HEK293 (cell line): ENCODE measurements around the gene KCNJ6.

Experiments used
- CTCF ChIA-PET: fragments of 350-600 bp; formaldehyde crosslinking; extraction: SDS; loops from one replicate; lab custom pipeline; 2021; ENCODE audit warnings: antibody characterized with exemption; lab: Yijun Ruan, JAX
- POLR2A ChIA-PET: fragments of 300-600 bp; formaldehyde crosslinking; extraction: SDS; loops from one replicate; lab custom pipeline; 2020; ENCODE audit warnings: antibody characterized with exemption, inconsistent platforms; lab: Yijun Ruan, JAX
- H3K27ac ChIP-seq: fragments of 200-500 bp; sonication (Bioruptor generic); 2 replicates; pipeline ENCODE4 v1.5.1; 2014; ENCODE audit warnings: low read depth, low read length, control low read depth, inconsistent platforms; ENCODE audit errors: extremely low read depth
- H3K36me3 ChIP-seq, 2 experiments: fragments of 200-500 bp in 1 of 2; sonication (Bioruptor generic) in 1 of 2; 1 replicate in 1 of 2; 2 replicates in 1 of 2; pipeline ENCODE4 v1.5.1; 2014 to 2017; ENCODE audit warnings: inconsistent platforms in 2 of 2, low read length in 2 of 2; ENCODE audit not compliant: control insufficient read depth in 2 of 2, insufficient read depth in 1 of 2
- H3K4me1 ChIP-seq: fragments of 200-500 bp; sonication (Bioruptor generic); 2 replicates; pipeline ENCODE4 v1.5.1; 2014; ENCODE audit warnings: mild to moderate bottlenecking, low read length, inconsistent platforms; ENCODE audit not compliant: control insufficient read depth, insufficient read depth
- H3K4me3 ChIP-seq: 2 replicates; pipeline ENCODE4 v1.5.1; 2011; ENCODE audit warnings: low read depth, mild to moderate bottlenecking, control low read depth, low read length, moderate library complexity
- H3K9me3 ChIP-seq: fragments of 200-500 bp; sonication (Bioruptor generic); 2 replicates; pipeline ENCODE4 v1.5.1; 2014; ENCODE audit warnings: low read depth, low read length, inconsistent platforms; ENCODE audit not compliant: control insufficient read depth, insufficient read depth
- AEBP2 ChIP-seq: fragments of 450-650 bp; formaldehyde crosslinking; IDR thresholded peaks from 2 replicates; pipeline ENCODE4 v1.5.1; 2016; ENCODE audit warnings: missing biosample characterization, missing genetic modification characterization, borderline replicate concordance
- ATF2 ChIP-seq: fragments of 450-650 bp; formaldehyde crosslinking; IDR thresholded peaks from 2 replicates; pipeline ENCODE4 v1.5.1; 2016; ENCODE audit warnings: missing biosample characterization, missing genetic modification characterization, low read depth
- BCL11A ChIP-seq: fragments of 450-650 bp; formaldehyde crosslinking; IDR thresholded peaks from 2 replicates; pipeline ENCODE4 v1.5.1; 2016; ENCODE audit warnings: low read depth, missing biosample characterization, missing genetic modification characterization
- BCL11B ChIP-seq: fragments of 450-650 bp; formaldehyde crosslinking; IDR thresholded peaks from 2 replicates; pipeline ENCODE4 v1.5.1; 2016; ENCODE audit warnings: low read depth, missing biosample characterization, missing genetic modification characterization
- HOXC10 ChIP-seq: sonication (generic); formaldehyde crosslinking; IDR thresholded peaks from 2 replicates; pipeline ENCODE4 v1.8.1; 2023; ENCODE audit warnings: mild to moderate bottlenecking, missing genetic modification reagents
- HOXD13 ChIP-seq: sonication (generic); formaldehyde crosslinking; IDR thresholded peaks from 2 replicates; pipeline ENCODE4 v1.8.0; 2022; ENCODE audit warnings: missing genetic modification reagents, borderline replicate concordance
- OVOL3 ChIP-seq: fragments of 450-650 bp; formaldehyde crosslinking; IDR thresholded peaks from 2 replicates; pipeline ENCODE4 v1.5.1; 2016; ENCODE audit warnings: missing biosample characterization, missing genetic modification characterization
- ZBTB21 ChIP-seq: fragments of 450-650 bp; formaldehyde crosslinking; IDR thresholded peaks from 2 replicates; pipeline ENCODE4 v1.5.1; 2017; ENCODE audit warnings: missing biosample characterization, missing genetic modification characterization
- ZFP41 ChIP-seq: fragments of 450-650 bp; formaldehyde crosslinking; IDR thresholded peaks from 2 replicates; pipeline ENCODE4 v1.5.1; 2016; ENCODE audit warnings: missing biosample characterization, missing genetic modification characterization, borderline replicate concordance
- ZFP69B ChIP-seq: fragments of 450-650 bp; formaldehyde crosslinking; IDR thresholded peaks from 2 replicates; pipeline ENCODE4 v1.5.1; 2016; ENCODE audit warnings: missing biosample characterization, missing genetic modification characterization
- ZNF121 ChIP-seq: fragments of 450-650 bp; formaldehyde crosslinking; IDR thresholded peaks from 2 replicates; pipeline ENCODE4 v1.5.1; 2016; ENCODE audit warnings: missing biosample characterization, missing genetic modification characterization
- ZNF132 ChIP-seq: fragments of 450-650 bp; formaldehyde crosslinking; IDR thresholded peaks from 2 replicates; pipeline ENCODE4 v1.5.1; 2017; ENCODE audit warnings: missing biosample characterization, missing genetic modification characterization, borderline replicate concordance
- ZNF133 ChIP-seq: fragments of 450-650 bp; formaldehyde crosslinking; IDR thresholded peaks from 2 replicates; pipeline ENCODE4 v1.5.1; 2016; ENCODE audit warnings: missing biosample characterization, missing genetic modification characterization
- ZNF24 ChIP-seq: fragments of 450-650 bp; formaldehyde crosslinking; IDR thresholded peaks from 2 replicates; pipeline ENCODE4 v1.5.1; 2016; ENCODE audit warnings: missing biosample characterization, missing genetic modification characterization
- ZNF248 ChIP-seq: fragments of 450-650 bp; formaldehyde crosslinking; IDR thresholded peaks from 2 replicates; pipeline ENCODE4 v1.5.1; 2017; ENCODE audit warnings: missing biosample characterization, missing genetic modification characterization
- ZNF37A ChIP-seq: fragments of 450-650 bp; IDR thresholded peaks from 2 replicates; pipeline ENCODE4 v1.5.1; 2018; ENCODE audit warnings: missing biosample characterization, missing genetic modification characterization
- ZNF404 ChIP-seq: fragments of 450-650 bp; formaldehyde crosslinking; IDR thresholded peaks from 2 replicates; pipeline ENCODE4 v1.5.1; 2017; ENCODE audit warnings: missing biosample characterization, missing genetic modification characterization
- ZNF433 ChIP-seq: fragments of 450-650 bp; formaldehyde crosslinking; IDR thresholded peaks from 2 replicates; pipeline ENCODE4 v1.5.1; 2016; ENCODE audit warnings: missing biosample characterization, missing genetic modification characterization, low read depth
- ZNF521 ChIP-seq: fragments of 450-650 bp; formaldehyde crosslinking; IDR thresholded peaks from 2 replicates; pipeline ENCODE4 v1.5.1; 2017; ENCODE audit warnings: missing biosample characterization, mild to moderate bottlenecking, missing genetic modification characterization
- ZNF621 ChIP-seq: fragments of 450-650 bp; formaldehyde crosslinking; IDR thresholded peaks from 2 replicates; pipeline ENCODE4 v1.5.1; 2017; ENCODE audit warnings: missing biosample characterization, missing genetic modification characterization
- ZNF629 ChIP-seq: fragments of 450-650 bp; formaldehyde crosslinking; IDR thresholded peaks from 2 replicates; pipeline ENCODE4 v1.5.1; 2017; ENCODE audit warnings: missing biosample characterization, missing genetic modification characterization
- ZNF701 ChIP-seq: fragments of 450-650 bp; formaldehyde crosslinking; IDR thresholded peaks from 2 replicates; pipeline ENCODE4 v1.5.1; 2016; ENCODE audit warnings: missing biosample characterization, missing genetic modification characterization
- ZNF792 ChIP-seq: fragments of 450-650 bp; formaldehyde crosslinking; IDR thresholded peaks from 2 replicates; pipeline ENCODE4 v1.5.1; 2016; ENCODE audit warnings: missing biosample characterization, missing genetic modification characterization
- ZSCAN5A ChIP-seq: fragments of 450-650 bp; formaldehyde crosslinking; IDR thresholded peaks from 2 replicates; pipeline ENCODE4 v1.5.1; 2016; ENCODE audit warnings: missing biosample characterization, missing genetic modification characterization

KCNJ6 gene

GRCh38 chr21:37958537-37958936 is 42.3 kb upstream of the KCNJ6 start:
- Histone ChIP-seq H3K9me3 (no peaks in the 10 kb centered on the region), H3K4me1 (no peaks in the 10 kb centered on the region), H3K36me3 (no peaks in the 10 kb centered on the region), H3K27ac (no peak overlapping the region), H3K4me3 (no peak overlapping the region)
- ChIA-PET CTCF (no interaction called here), POLR2A (no interaction called here)
- TF ChIP-seq ZNF121 (no peak), ZNF404 (no peak), ZNF701 (tag by site-specific recombination) (peak; percentile 95)

- ChIA-PET CTCF (interaction anchor here (0.6 kb wide), 2 partner anchors 54 to 153 kb away, joined by 3 to 4 read pairs; no protein-coding TSS in a partner anchor), POLR2A (no interaction called here)
- Histone ChIP-seq H3K27ac (no peak overlapping the region), H3K36me3 (no peaks in the 10 kb centered on the region), H3K4me1 (no peaks in the 10 kb centered on the region)
- no peak for TF ChIP-seq ZNF792 (tag by site-specific recombination)
- TF ChIP-seq ZNF521, result no peak
- no peak for TF ChIP-seq ZFP41
- peak; percentile 94 for TF ChIP-seq ATF2 (tag by site-specific recombination)
- TF ChIP-seq ZNF629 (tag by site-specific recombination), result peak; percentile 61; the same call in 1 of the 2 replicates
- TF ChIP-seq ZBTB21, result peak; percentile 46; the same call in 1 of the 2 replicates
- TF ChIP-seq BCL11B (tag by site-specific recombination), result no peak
- TF ChIP-seq, all 188 proteins: peak for 3
- H3K9me3 ChIP-seq, result no peaks in the 10 kb centered on the region
- no peak overlapping the region for H3K4me3 ChIP-seq
Measured at GRCh38 chr21:37956772-37957171, 40.5 kb upstream of the KCNJ6 start.

GRCh38 chr21:37945036-37945435 is 28.8 kb upstream of the KCNJ6 start:
- ChIA-PET CTCF (no interaction called here), POLR2A (no interaction called here)
- Histone ChIP-seq H3K36me3 (no peaks in the 10 kb centered on the region), H3K27ac (no peak overlapping the region), H3K4me1 (no peaks in the 10 kb centered on the region), H3K4me3 (no peak overlapping the region), H3K9me3 (no peaks in the 10 kb centered on the region)
- TF ChIP-seq ZNF133 (tag by site-specific recombination) (no peak), ZNF621 (tag by site-specific recombination) (no peak), ZNF132 (no peak), ZNF248 (tag by site-specific recombination) (no peak), ZFP69B (tag by site-specific recombination) (no peak), HOXC10 (CRISPR knock-in tag) (no peak), ZNF433 (no peak), BCL11A (tag by site-specific recombination) (no peak), ZNF37A (tag by site-specific recombination) (no peak), ZSCAN5A (tag by site-specific recombination) (no peak), AEBP2 (tag by site-specific recombination) (no peak), BCL11B (tag by site-specific recombination) (no peak), ZNF24 (tag by site-specific recombination) (no peak), OVOL3 (tag by site-specific recombination) (no peak), HOXD13 (CRISPR knock-in tag) (no peak)
